ENCODE data around the gene RAB42. TPM values are rescaled to one million over a fixed set of nuclear protein-coding genes. Genes with fewer than 3 reads are reported as not detected.
"Not testable (repeated sequence)": the region's sequence is repeated elsewhere in the genome, so short reads cannot be mapped to it uniquely, and the experiment has no call there.

Gene RAB42
- polyA plus RNA-seq, 3 donors, result 2.3 to 2.6 (median 2.5) TPM

DNA sequence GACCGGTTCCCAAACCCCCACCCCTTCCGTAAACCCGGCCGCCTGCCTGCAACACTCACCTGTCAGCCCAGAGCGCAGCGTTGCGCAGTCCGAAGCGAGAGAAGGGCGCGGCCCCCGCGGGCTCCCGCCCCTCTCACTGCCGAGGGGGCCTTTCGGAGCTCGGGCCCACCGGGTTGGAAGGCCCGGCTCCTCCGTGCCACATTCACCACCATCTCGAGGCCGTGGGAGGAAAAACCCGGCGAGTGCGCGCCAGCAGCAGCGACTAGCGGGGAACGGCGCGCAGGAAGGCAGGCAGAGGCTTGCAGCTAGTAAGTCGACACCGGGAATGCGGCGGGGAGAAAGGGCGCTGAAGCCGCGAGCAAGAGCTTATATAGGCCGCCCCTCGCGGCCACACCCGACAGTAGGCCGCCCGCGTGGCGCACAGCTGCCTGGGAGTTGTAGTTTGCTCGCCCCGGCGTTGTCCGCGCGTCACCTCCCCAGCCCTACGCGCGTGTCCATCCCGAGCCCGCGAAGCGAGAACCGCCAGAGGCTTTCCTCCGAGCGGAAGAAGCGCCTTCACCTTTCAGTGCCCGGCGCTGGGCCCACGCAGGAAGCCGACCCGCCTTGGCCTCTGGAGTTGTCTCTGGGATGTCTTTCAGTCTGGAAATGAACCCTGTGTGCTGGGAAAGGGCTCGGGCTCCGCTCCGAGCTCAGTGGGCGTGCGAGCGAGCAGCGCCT is 10.4 kb upstream of the RAB42 start:
- peak; percentile 87 to 91 (median 90) for DNase-seq (ENCODE audit: low read depth in 3 of 3, low spot score in 2 of 3)

DNA sequence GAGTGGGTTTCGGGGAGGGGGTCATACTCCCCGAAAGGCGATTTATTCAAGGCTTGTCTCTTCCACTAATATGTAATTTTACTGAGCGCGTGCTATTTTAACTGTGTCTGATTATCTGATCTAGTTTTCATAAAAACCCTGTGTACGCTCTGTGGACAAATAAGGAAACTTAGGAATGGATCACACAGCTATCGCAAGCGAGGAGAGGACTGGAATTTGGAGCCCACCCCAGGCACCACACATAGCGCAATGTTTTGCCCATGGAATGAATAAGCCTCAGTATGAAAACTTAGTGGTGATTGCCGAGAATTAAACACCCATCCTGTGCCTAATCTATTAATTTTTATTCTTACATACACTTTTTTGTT is 9.8 kb upstream of the RAB42 start:
- DNase-seq (ENCODE audit: low read depth in 3 of 3, low spot score in 2 of 3), result no peak

DNA sequence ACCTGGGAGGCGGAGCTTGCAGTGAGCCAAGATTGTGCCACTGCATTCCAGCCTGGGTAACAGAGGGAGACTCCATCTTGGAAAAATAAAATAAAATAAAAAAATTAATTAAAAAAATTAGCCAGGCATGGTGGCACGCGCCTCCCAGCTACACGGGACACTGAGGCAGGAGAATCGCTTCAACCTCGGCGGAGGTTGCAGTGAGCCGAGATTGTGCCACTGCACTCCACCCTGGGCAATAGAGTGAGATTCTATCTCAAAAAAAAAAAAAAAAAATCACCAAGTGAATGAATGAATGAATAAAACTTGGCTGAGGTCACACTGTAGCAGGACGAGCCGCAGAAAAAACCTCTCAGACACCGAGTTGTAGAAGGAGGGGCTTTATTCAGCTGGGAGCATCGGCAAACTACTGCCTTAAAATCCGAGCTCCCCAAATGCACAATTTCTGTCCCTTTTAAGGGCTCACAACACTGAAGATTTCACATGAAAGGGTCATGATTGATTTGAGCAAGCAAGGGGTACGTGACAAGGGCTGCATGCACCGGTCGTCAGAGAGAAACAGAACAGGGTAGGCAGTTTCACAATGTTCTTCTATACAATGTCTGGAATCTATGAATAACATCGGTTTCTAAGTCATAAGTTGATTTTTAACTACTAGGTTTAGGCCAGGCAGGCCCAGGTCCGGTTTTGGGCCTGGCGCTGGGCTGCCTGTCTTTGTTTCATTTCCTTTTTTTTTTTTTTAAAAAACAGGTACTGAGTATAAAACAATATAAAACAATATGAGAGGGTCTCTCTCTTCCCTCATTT is 5.3 kb upstream of the RAB42 start:
- not testable (repeated sequence) for DNase-seq (ENCODE audit: low read depth in 3 of 3, low spot score in 2 of 3)

DNA sequence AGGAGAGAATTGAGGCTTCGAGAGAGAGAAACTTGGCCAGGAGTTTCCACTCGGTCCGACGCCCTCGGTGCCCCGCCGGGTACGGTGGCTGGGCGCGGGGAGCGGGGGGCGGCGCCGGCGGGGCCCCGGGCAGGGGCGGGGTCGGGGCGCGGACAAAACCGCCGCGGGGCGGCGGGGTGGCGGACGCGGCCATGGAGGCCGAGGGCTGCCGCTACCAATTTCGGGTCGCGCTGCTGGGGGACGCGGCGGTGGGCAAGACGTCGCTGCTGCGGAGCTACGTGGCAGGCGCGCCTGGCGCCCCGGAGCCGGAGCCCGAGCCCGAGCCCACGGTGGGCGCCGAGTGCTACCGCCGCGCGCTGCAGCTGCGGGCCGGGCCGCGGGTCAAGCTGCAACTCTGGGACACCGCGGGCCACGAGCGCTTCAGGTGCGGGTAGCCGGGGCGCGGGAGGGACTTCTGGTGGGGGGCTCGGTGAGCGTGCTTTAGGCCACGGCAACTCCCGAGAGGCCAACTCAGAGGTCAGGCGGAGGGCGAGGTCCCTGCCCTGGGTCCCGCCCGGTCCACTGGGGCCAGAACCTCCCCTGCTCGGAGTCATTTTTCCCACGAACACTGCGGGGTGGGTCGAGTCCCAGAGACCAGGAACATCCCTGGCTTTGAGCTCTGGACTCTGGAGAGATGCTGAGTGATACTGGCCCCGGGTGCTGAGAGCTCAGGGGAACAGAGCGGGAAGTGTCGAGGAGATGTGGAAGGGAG is 431 bp downstream of the RAB42 start:
- DNase-seq (ENCODE audit: low read depth in 3 of 3, low spot score in 2 of 3), result no peak

DNA sequence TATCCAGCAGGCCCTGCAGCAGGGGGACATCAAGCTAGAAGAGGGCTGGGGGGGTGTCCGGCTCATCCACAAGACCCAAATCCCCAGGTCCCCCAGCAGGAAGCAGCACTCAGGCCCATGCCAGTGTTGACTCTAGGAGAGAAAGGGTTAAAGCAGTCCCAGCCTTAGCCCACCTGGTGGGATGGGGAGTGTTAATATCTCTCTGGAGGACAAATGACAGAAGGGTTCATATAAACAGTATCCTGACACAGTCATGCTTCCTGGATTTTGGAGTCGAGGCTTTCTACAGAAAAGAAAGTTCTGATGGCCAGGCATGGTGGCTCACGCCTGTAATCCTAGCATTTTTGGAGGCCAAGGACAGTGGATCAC is 1.9 kb downstream of the RAB42 start:
- DNase-seq (ENCODE audit: low read depth in 3 of 3, low spot score in 2 of 3), result not testable (repeated sequence)

DNA sequence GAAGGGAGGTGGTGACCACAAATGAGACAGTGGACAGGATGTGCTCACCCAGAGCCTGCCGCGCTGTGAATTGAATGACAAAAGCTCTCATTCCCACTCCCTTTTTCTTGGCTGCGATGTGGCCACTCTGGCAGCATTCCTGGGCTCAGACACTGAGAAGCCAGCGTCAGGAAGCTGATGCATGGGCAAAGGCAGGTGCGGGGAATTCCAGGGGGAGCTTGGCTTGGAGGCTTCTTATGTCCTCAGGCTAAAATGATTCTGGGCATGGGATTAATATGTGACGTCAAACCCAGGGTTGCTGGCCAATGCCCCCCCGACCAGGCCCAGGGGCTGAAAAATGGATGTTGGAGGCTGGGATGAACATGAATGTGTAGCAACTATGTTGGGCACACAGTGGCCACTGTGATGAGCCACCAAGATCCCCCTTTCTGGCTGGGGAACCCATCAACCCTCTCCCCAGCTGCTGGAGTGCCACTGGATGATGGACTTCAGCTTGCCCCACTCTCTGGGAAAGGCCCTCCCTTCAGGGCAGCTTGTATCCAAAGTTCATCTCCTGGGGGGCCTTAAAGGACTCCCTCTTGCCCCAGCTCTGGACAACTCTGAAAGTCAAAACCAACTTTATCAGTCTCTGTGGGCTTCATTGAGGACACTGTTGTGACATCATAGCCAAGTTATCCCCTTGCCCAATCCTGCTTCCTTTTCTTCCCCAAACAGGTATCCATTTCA is 2.8 kb downstream of the RAB42 start:
- not testable (repeated sequence) for DNase-seq (ENCODE audit: low read depth in 3 of 3, low spot score in 2 of 3)

DNA sequence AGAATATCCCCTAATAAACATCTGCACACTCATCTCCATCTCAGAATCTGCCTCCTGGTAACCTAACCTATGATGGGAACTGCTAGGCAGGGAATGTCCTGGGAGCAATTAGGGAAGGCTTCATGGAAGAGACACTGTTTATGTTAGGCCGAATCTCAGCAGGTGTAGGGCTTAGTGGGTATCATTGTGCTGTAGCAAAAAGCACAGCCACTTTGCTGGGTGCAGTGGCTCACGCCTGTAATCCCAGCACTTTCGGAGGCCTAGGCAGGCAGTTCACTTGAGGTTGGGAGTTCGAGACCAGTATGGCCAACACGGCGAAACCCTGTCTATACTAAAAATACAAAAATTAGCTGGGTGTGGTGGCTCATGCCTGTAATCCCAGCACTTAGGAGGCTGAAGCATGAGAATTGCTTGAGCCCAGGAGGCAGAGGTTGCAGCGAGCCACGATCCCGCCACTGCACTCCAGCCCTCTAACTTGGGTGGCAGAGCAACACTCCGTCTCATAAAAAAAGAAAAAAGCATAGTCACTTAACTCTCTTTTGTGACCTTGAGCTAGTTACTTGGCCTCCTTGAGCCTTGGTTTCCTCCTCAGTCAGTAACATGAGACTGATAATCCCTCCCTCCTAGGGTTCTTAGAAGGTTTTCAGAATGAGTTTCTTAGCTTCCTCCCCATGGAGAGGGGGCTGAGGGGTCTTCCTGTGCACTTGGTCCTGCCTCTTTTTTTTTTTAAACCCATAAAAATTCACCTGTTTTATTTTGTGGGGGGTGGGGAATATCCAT is 3.5 kb downstream of the RAB42 start:
- no peak for DNase-seq (ENCODE audit: low read depth in 3 of 3, low spot score in 2 of 3)

DNA sequence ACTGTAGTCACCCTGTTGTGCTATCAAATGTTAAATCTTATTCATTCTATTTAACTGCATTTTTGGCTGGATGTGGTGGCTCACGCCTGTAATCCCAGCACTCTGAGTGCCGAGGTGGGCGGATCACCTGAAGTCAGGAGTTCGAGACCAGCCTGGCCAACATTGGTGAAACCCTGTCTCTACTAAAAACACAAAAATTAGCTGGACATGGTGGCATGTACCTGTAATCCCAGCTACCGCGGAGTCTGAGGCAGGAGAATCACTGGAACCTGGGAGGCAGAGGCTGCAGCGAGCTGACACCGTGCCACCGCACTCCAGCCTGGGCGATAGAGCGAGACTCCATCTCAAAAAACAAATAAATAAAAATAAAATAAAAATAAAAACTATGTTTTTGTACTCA is 4.2 kb downstream of the RAB42 start:
- not testable (repeated sequence) for DNase-seq (ENCODE audit: low read depth in 3 of 3, low spot score in 2 of 3)

DNA sequence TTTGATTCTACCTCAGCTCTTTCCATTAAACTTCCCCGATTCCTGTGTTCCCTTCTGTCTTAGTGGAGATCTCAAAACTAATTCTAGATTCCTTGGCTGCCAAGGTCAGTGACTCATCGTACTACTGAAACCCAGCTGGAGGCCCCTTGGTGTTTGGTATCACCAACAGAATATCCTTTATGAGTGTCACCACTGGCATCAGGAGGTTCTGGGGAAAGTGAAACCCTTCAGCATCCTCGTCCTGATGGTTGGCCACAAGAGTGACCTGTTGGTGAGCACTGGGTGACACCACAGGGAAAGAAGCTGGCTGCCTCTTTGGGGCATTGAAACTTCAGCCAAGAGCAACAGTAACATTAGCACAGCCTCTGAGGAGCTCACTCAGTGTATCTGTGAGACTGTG is 9.6 kb downstream of the RAB42 start:
- DNase-seq (ENCODE audit: low read depth in 3 of 3, low spot score in 2 of 3), result no peak

DNA sequence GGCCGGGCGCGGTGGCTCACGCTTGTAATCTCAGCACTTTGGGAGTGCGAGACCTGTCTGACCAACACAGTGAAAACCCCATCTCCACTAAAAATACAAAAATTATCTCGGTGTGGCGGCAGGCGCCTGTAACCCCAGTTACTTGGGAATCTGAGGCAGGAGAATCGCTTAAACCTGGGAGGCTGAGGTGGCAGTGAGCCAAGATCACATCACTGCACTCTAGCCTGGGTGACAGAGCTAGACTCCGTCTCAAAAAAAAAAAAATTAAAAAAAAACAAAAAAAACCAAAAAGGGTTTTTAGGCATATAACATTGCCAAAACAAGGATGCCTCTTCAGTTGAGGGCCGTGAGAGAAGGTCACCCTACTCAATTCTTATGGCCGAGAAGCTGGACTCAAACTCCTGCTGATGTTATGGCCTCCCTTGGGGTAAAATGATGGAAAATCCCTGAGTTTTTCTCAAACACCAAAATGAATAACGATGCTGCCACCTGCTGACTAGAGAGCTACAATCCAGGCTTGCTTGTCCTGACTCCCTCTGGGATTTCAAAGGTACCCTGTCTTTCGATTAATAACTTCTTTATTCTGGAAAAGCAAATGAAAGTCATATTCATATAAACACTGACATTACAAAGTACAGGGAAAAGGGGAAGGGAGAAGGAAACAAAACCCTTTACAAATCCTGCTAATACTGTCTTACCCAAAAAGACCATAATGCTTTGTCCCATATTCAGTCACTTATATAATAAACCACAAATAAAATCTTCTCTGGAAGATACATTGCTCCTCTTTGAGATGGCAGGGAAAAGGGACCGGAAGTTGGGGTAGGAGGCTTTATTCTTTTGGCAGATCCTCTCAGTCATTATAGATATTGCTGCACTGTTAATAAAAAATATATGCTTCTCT is 10.7 kb downstream of the RAB42 start:
- DNase-seq (ENCODE audit: low read depth in 3 of 3, low spot score in 2 of 3), result peak in 1 of 3 donors; percentile 52

DNA sequence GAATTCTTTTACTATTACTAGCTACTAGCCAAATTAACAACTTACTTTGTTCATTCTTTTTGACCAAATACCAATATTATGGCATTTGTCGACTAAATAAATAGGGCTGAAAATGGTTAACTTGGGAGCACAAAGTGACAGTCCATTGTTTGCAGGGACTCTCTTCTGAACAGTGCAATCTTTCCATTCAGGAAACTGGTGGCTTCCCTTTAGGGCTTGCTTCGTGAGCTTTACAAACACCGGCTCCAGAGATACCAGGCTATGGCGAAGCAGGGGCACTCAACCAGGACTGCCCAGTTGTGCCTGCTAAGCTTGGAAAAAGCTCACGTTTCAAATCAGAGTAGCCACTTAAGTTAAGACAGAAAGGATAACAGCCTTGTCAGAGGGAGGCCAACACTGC is 12.3 kb downstream of the RAB42 start:
- no peak for DNase-seq (ENCODE audit: low read depth in 3 of 3, low spot score in 2 of 3)

DNA sequence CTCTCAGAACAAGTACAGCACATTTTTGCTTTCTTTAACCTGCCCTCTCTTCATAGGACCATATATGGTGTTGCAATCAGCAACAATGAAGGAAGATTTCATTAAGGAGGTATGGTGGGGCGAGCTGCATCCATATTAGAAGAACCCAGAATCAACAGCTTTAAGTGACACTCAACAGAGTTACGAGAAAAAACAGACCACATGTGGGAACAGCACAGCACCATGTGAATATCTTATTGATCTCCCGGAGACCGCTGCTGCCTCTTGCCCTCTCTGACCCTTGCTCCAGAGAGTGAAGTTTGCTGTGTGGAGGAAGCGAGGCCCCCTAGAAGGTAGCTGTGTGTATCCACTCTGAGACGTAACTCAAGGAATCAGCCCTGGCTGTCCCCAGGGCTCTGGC is 12.9 kb downstream of the RAB42 start:
- DNase-seq (ENCODE audit: low read depth in 3 of 3, low spot score in 2 of 3), result no peak

DNA sequence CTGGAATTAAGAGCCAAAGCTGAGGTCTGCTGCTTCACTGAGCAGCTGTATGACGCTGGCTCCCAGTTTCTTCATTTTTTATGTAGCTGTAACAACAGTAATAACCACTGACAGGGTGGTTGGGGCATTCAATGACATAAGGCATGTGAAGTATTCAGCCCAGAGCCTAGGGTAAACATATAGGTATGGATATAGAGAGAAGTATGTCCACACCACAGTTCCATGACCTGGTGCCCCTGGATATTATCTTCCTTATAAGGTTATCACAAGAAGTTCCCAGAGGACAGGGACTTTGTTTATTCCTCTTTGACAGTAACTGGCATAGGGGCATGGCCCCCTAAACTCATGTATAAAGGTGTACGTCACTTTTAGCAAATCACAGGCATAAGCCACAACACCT is 14.7 kb downstream of the RAB42 start:
- DNase-seq (ENCODE audit: low read depth in 3 of 3, low spot score in 2 of 3), result no peak

DNA sequence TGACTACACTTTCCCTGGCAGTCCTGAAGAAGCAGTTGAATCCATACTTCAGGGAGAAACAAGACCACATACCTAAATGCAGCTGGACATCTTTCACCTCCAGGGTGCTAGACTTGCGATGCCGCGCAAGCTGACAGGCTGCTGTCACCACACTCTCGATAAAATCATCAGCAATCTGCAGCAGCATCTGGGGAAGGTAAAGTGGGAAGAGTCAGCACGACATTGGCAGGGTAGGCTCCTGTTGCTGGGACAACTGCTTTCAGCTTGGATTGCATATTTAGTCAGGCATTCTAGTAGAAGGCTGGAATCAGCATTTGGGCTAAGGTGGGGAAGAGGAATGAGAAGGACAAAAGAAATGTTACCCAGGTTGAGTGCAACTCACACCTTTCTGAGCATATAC is 21.1 kb downstream of the RAB42 start:
- DNase-seq (ENCODE audit: low read depth in 3 of 3, low spot score in 2 of 3), result no peak

DNA sequence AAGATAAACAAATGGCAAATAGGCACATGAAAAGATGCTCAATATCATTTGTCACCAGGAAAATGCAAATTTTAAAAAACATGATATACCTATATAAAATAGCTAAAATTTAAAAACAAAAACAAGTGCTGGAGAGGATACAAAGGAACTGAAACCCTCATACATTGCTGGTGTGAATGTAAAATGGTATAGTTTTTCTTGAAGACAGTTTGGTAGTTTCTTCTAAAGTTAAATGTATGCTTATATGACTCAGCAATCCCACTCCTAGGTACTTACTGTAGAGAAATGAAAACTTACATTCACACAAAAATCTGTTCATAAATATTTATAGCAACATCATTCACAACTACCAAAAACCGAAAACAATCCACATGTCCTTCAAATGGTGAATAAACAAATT is 39.6 kb downstream of the RAB42 start:
- DNase-seq (ENCODE audit: low read depth in 3 of 3, low spot score in 2 of 3), result no peak

DNA sequence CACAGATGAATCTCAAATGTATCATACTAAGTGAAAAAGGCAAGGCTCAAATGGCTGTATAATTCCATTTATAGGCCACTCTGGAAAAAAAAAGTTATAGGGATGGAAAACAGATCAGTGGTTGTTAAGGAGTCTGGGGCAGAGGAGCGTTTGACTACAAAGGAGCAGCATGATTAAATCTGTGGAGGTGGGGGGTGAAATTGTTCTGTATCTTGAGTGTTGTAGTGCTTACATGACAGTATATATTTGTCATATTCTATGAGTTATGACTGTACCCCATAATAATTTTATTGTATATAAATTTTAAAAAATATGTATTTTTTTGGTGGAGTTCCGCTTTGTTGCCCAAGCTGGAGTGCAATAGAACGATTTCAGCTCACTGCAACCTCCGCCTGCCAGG is 40.5 kb downstream of the RAB42 start:
- DNase-seq (ENCODE audit: low read depth in 3 of 3, low spot score in 2 of 3), result no peak

DNA sequence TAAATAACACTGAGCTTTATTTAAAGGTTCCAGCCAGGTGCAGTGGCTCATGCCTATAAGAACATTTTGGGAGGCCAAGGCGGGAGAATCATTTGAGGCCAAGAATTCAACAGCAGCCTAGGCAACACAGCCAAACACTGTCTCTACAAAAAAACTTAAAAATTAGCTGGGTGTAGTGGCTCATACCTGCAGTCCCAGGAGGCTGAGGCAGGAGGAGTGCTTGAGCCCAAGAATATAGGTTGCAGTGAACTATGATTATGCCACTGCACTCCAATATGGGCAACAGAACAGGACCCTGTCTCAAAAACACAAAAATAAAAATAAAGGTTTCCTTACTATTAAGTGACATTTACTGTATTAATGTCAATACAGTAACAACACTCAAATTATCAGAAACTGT is 48.7 kb downstream of the RAB42 start:
- DNase-seq (ENCODE audit: low read depth in 3 of 3, low spot score in 2 of 3), result no peak

DNA sequence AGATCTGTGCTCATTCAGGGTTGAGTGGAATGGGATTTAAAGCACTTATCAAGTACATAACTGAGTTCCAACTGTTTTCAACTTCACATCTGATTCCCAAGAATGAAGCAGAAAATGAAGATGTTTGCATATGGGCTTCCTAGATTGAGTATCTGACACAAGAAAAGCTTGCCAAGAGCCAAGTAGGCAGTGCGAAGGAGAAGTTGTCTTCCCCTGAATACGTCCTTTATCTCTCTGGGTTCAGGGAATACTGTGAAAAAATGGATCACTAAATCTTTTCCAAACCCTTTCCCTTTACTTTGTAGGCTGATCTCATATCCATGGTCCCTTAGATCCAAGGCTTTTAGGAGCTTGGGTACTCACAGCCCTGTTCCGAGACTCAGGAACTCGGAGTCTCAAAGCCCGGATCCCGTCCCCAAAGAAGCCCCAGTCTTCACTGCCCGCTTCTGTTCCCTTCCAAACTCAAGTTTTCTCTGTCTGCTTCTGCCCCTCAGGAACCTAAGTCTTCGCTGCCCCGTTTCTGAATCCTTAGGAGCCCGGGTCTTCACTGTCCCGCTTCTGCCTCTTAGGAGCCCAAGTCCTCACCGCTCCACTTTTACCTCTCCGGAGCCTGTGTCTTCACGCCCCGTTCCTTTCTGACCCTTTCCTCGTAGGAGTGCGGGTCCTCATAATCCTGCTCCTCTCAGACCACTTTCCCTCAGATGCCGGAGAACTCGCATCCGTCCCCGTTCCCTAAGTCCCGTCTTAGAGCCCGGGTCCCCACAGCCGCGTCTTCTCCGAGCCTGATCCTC is 50.2 kb downstream of the RAB42 start:
- peak in 1 of 3 donors; percentile 19 for DNase-seq (ENCODE audit: low read depth in 3 of 3, low spot score in 2 of 3)

All from right renal cortex interstitium (tissue), 3 donors.